ENCODE data around the gene RNF11. TPM values are rescaled to one million over a fixed set of nuclear protein-coding genes. Genes with fewer than 3 reads are reported as not detected.

RNF11 gene
- total and polyA plus RNA-seq, 2 of the 8 experiments (the other 6 are each of a cell fraction or from before 2014, with no cell fraction given), result 49.6 to 54.2 TPM

- no peak overlapping the region for H3K9ac ChIP-seq (replicated peaks in 1 of 4; ENCODE audit: extremely low read depth in 1 of 4, low read depth in 3 of 4, low read length in 3 of 4)
- no peak overlapping the region for H3K4ac ChIP-seq (replicated peaks; ENCODE audit: insufficient read length, low read depth, low read length)
- WGBS, 2 experiments (ENCODE audit: extremely low coverage in 1 of 2, insufficient coverage in 1 of 2, insufficient read length in 1 of 2, insufficient replicate concordance in 2 of 2, low coverage in 1 of 2, low lambda C conversion rate in 2 of 2, missing lambda C conversion rate in 1 of 2), result 84% methylated on average over 8 of the region's 8 CpGs; no CpG with 5 or more reads in 1 of the 2 experiments
- H4K20me1 ChIP-seq (replicated peaks in 1 of 2; ENCODE audit: control insufficient read depth in 1 of 2, insufficient read depth in 2 of 2, low read length in 2 of 2), result no peaks in the 10 kb centered on the region
- H2BK20ac ChIP-seq (ENCODE audit: low read length), result no peak overlapping the region
- POLR2A ChIA-PET (ENCODE audit: partially characterized antibody), result interaction anchor here (0.9 to 1.1 kb wide), 2 partner anchors 10 to 14 kb away, joined by 3 to 4 read pairs; no protein-coding TSS in a partner anchor
- H2BK15ac ChIP-seq (ENCODE audit: low read length), result no peak overlapping the region
- no peak overlapping the region for H2BK120ac ChIP-seq (replicated peaks; ENCODE audit: low read depth, low read length)
- no peak overlapping the region for H4K91ac ChIP-seq (replicated peaks; ENCODE audit: insufficient read length, low read length)
- no peaks in the 10 kb centered on the region for H3K27me3 ChIP-seq (replicated peaks in 1 of 4; ENCODE audit: control insufficient read depth in 3 of 4, extremely low read depth in 1 of 4, insufficient read depth in 3 of 4, low read length in 3 of 4)
- H3K27ac ChIP-seq (ENCODE audit: low read depth, low read length), result no peak overlapping the region
- H3K23me2 ChIP-seq (ENCODE audit: low read depth, low read length), result no peaks in the 10 kb centered on the region
- no peak overlapping the region for H3K23ac ChIP-seq (ENCODE audit: insufficient read length)
- H4K5ac ChIP-seq (ENCODE audit: insufficient read length, low read depth, low read length), result no peak overlapping the region
- H2AFZ ChIP-seq (ENCODE audit: low read length), result no peak overlapping the region
- H3K9me3 ChIP-seq (ENCODE audit: insufficient read depth in 2 of 2, low read depth in 1 of 2, low read length in 1 of 2), result no peaks in the 10 kb centered on the region
- no peak overlapping the region for H3K4me3 ChIP-seq (ENCODE audit: extremely low read depth in 1 of 4, insufficient read depth in 2 of 4, low read depth in 3 of 4, low read length in 4 of 4)
- H4K8ac ChIP-seq (ENCODE audit: extremely low read depth, insufficient read depth, low read length), result no peak overlapping the region
- no peaks in the 10 kb centered on the region for H3K36me3 ChIP-seq (ENCODE audit: control insufficient read depth in 2 of 4, insufficient read depth in 4 of 4, low read length in 3 of 4)
- H2BK12ac ChIP-seq (ENCODE audit: low read depth, low read length), result no peak overlapping the region
- H3K18ac ChIP-seq (ENCODE audit: extremely low read depth, low read length), result no peak overlapping the region
- H3K4me1 ChIP-seq (replicated peaks in 1 of 4; ENCODE audit: control insufficient read depth in 3 of 4, insufficient read depth in 4 of 4, low read length in 3 of 4), result no peaks in the 10 kb centered on the region; a peak in 1 of 7 replicates
- no peak overlapping the region for H3K56ac ChIP-seq (replicated peaks; ENCODE audit: insufficient read length, low read depth, low read length)
- H3K79me1 ChIP-seq (ENCODE audit: low read depth, low read length), result no peaks in the 10 kb centered on the region
- no peak overlapping the region for H3K4me2 ChIP-seq (ENCODE audit: insufficient read depth in 1 of 2, low read depth in 2 of 2, low read length in 2 of 2)
- no peak overlapping the region for H2AK5ac ChIP-seq (ENCODE audit: low read depth, low read length)
- FAIRE-seq (no peak), DNase-seq (ENCODE audit: low read depth in 1 of 2, low spot score in 2 of 2) (no peak)
- no peak overlapping the region for H2BK5ac ChIP-seq (ENCODE audit: low read depth, low read length)
- CTCF ChIA-PET (ENCODE audit: partially characterized antibody), result interaction anchor here (0.8 kb wide), 1 partner anchor 21 kb away, joined by 3 read pairs; no protein-coding TSS in a partner anchor
- no peak overlapping the region for H3K14ac ChIP-seq (ENCODE audit: insufficient read length)
- no peaks in the 10 kb centered on the region for H3K79me2 ChIP-seq (ENCODE audit: control insufficient read depth in 1 of 2, insufficient read depth in 2 of 2, low read length in 2 of 2)
- TF ChIP-seq HDAC2 (IDR thresholded peaks at IDR 0.05; ENCODE audit: borderline replicate concordance in 1 of 2, low read depth in 2 of 2, low read length in 2 of 2) (no peak), SRF (IDR thresholded peaks at IDR 0.05; ENCODE audit: low read depth, low read length) (no peak), PHF8 (conservative IDR thresholded peaks at IDR 0.05; ENCODE audit: low read depth, low read length) (no peak), NANOG (IDR thresholded peaks at IDR 0.05; ENCODE audit: insufficient read depth, low read depth, low read length, poor library complexity, severe bottlenecking) (no peak), TEAD4 (IDR thresholded peaks at IDR 0.05; ENCODE audit: low read depth, low read length) (no peak), ZNF274 (IDR thresholded peaks at IDR 0.05; ENCODE audit: borderline replicate concordance, extremely low read depth, low read length) (no peak), CBX8 (IDR thresholded peaks at IDR 0.05; ENCODE audit: borderline replicate concordance, low read depth, low read length) (no peak), SAP30 (IDR thresholded peaks at IDR 0.05; ENCODE audit: insufficient read depth, insufficient replicate concordance, low read length) (no peak), SP1 (IDR thresholded peaks at IDR 0.05; ENCODE audit: low read depth, low read length) (no peak), KDM1A (IDR thresholded peaks at IDR 0.05; ENCODE audit: borderline replicate concordance, low read length) (no peak)
Measured at GRCh38 chr1:51289676-51290488, 53.8 kb downstream of the RNF11 start.
